Iris pigment epithelial cell (primary cell): ENCODE results near the gene CCL23.
A peak's percentile ranks its signal among the peaks of the same experiment; 100 is the strongest.
"Not testable (repeated sequence)": the region's sequence is repeated elsewhere in the genome, so short reads cannot be mapped to it uniquely, and the experiment has no call there.

ENCODE experiments used
- DNase-seq: peaks from one replicate; pipeline ENCODE4 v3.0.0-alpha.2; 2011; ENCODE audit warnings: low read depth

The CCL23 gene

GRCh38 chr17:36002631-36003030 is 15.1 kb downstream of the CCL23 start:
- no peak for DNase-seq

- DNase-seq, result no peak
Observed at GRCh38 chr17:36001862-36002603, 15.7 kb downstream of the CCL23 start.

DNA sequence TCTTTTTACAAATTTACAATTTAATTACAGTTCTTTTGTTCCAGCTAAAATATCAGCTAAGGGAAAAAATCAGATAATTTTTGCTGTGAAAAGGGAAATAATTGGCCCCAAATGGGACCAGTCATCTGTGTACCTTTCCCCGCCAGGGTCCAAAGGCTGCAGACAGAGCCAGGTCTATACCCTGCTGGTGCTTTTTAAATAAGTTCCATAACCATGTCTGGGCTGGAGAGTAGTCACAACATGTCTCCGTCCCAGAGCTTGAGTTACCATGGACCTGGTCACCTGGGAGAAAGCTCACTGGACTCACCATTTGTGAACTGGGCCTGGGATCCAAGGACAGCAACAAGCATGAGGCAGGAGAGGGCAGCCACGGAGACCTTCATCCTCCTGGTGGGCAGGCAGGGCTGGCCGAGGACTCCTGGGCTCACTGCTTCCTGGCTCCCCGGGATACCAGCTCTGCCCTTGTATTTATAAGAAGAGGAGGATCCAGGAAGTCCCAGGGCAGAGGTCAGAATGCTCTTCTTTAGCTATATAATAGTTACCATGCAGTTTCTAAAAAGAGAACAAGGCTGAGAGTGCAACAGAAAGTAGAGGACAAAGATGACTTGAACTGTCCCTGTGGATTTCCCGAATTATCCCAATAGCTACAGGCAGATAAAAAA is 16.5 kb downstream of the CCL23 start, which contains the start of gene CCL15:
Gene CCL15, minus strand, starts transcription at position 444 of the 662 bp plus-strand sequence. Its CDS starts 61 bp downstream, at position 383.
- no peak for DNase-seq

DNA sequence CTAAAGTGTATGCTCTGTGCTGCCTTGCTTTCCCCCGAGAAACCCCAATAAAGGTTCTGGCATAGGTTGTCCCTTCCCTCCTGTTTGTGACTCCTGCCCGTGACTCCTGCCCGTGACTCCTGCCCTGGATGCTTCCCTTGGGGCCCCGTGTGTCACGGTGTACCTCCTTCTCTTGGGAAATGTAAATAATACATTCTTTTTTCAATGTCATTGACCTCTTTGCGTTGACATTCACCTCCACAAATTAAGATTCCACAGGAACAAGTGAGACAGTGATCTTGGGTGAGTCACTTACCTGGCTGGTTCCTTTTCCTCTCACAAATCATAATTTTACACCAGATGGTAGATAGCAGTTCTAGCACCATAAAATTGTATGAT is 17.1 kb downstream of the CCL23 start:
- DNase-seq, result no peak

DNA sequence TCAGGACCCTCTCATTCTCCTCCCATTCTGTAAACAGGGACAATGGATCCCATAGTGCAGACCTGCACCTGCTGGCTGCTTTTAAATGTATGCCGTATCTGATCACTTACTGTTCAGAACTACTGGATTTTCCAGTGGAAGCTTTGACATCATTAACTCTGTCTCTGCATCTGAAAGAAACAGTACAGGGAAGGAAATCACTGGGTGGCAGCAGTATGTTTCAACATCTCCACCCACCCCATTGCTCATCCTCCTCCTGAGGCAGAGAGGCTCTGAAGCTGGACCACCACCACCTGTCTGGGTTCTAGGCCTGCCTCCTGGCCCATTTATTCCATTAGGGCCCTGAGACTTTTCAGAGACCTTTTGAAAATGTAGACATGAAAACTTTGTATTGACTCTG is 19.0 kb downstream of the CCL23 start:
- no peak for DNase-seq

DNA sequence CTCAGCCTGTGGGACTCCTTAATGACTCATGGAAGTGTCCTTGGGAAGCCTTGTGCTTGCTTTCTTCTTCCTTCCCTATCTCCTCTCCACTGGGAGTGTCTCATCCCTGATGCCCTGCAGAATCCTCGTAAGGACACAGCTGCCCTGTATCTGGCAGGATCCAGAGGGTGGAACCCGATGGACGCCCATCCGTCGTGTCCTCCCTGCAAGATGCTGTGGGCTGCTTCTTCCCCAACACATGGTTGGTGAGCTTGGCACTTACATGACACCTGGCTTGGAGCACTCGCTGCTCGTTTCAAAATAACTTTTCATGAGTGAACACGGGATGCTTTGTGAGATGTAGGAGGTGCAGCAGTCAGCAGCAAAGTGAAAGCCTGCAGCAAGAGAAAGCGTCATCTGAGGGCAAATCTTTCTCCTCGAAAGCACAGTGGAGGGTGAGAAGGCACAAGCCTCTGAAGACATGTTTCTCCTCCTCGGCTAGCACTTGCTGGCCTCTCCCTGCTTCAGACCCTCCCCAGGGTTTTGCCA is 19.7 kb downstream of the CCL23 start:
- no peak for DNase-seq

DNA sequence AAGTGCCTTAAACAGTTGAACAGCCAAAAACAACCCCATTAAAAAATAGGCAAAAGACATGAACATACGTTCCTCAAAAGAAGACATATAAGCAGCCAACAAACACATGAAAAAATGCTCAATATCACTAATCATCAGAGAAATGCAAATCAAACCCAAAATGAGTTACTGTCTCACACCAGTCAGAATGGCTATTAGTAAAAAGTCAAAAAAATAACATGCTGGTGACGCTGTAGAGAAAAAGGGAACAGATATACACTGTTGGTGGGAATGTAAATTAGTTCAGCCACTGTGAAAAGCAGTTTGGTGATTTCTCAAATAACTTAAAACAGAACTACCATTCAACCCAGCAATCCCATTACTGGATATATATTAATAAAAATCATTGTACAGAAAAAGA is 22.4 kb downstream of the CCL23 start:
- not testable (repeated sequence) for DNase-seq

DNA sequence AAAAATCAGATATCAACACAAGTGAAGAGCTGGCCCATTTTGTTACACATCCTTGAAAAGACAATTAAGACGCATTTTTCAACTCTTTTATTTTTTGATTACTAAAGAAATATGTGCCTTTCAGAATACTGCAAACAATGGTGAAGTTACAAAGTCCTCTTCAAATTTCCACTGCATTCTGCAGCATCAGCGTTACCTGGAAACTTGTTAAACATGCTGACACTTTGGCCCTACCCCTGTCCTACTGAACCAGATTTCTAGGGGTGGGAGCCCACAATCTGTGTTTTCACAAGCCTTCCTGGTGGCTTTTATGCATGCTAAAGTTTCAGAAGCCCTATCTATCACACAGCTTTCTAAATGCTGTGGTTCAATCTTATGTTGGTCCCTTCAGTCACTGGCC is 26.7 kb downstream of the CCL23 start:
- DNase-seq, result no peak

GRCh38 chr17:35988164-35988563 is 29.6 kb downstream of the CCL23 start:
- no peak for DNase-seq

DNA sequence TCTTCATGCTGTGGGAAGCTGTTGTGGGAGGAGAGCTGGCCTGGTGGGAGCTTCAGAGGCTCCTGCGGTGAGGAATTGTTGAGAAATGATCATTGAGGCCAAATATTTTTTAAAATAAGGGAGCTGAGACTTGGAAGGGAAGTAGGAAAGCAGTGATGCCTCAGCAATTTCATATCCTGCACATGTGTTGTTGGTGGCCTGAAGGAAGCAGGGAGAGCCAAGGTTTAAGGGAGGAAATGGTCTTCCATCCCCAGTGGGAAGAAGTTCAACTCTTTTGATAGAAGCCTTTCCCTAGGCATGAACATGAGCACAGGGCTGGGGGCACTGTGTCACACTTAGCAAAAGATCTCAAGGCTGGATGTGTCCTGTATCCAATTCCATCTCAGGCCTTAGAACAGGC is 31.1 kb downstream of the CCL23 start, which contains the start of gene CCL14:
Gene CCL14, minus strand, starts transcription at position 87 of the 400 bp plus-strand sequence. Its CDS starts 80 bp downstream, at position 7.
- DNase-seq, result no peak

DNA sequence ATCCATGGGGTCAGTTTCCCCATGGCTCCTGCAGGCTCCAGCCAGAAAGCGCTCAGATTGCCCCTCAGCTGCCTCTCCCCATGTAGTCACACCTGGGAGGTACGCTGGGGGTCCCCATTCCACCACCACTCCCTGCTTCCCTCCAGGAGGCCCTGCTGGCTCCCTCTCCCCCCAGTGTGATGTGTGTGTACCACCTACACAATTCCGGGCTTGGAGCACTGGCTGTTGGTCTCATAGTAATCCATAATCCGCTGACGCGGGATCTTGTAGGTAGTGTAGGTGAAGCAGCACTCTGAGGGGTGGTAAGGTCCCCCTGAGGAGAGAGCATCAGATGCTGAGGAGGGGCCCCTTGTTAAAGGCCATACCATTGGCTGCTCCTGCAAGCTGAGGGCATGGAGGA is 33.6 kb downstream of the CCL23 start:
- no peak for DNase-seq

- DNase-seq, result no peak
Observed at GRCh38 chr17:35982409-35983191, 35.2 kb downstream of the CCL23 start.

DNA sequence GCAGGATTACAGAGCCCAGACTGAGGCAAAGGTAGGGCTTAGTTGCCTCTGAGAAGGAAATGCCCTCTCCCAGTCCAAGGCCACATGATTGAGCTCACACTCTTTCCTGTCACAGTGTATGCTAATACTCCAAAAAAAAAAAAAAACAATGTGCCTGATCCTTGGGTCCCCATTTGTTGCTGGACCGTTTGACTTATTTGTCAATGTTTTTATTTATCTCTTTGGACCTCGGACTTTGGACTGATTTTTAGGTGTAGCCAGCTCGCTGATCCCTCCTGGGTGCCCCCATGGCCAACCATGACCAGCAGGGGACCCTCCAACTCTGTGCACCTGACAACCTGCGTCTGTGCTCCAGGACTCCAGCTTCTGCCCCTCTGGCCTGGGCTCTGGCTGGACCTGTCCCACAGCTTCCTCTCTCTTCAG is 35.9 kb downstream of the CCL23 start:
- DNase-seq, result no peak

GRCh38 chr17:35981246-35981645 is 36.5 kb downstream of the CCL23 start, which contains the start of gene CCL16:
TSS of gene CCL16 (minus strand) at chr17:35981497. CDS start at chr17:35981420, 77 bp downstream.
- no peak for DNase-seq

DNA sequence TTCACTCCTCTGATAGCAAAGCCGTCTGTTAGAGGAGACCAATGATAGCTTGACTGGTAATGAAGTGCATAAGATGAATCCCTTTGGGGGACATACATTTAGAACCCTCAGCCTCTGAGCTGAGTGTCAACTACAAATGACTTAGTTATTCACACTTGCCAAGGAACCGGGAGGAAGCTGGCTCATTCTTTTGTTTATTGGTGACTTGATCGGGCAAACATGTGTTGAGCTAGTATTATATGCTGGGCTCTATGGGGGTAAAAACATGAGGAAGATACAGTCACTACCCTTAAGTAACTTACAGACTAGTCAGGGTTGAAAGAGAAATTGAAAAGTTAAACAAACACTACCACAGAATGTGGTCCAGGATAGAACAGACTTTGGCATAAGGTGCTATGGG is 39.4 kb downstream of the CCL23 start:
- no peak for DNase-seq

GRCh38 chr17:35977509-35977908 is 40.3 kb downstream of the CCL23 start:
- no peak for DNase-seq

- DNase-seq, result peak; percentile 52
Observed at GRCh38 chr17:35973333-35974260, 44.2 kb downstream of the CCL23 start.

DNA sequence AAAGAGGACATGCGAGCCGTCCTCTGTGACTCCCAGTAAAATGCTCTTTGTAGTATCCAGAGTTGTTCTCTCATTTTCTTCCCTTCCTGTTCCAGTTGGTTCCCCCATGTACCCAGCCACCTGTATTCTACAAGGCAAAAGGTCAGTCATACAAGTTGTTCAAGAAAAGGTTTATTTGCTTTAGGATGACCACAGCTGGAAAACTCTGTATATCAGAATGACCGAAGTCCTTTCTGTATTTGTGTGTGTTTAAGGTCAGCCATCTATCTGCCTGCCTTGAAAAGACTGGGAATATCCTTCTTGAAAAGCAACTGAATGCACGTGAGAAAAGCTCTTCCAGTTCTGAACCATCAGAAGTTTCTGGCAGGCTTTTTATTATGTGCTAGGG is 44.8 kb downstream of the CCL23 start:
- no peak for DNase-seq

- no peak for DNase-seq
Observed at GRCh38 chr17:35972535-35972934, 45.2 kb downstream of the CCL23 start.

- no peak for DNase-seq
Observed at GRCh38 chr17:35972066-35972465, 45.7 kb downstream of the CCL23 start.
